ENCODE data around the gene DUSP7. TPM values are rescaled to one million over a fixed set of nuclear protein-coding genes. Genes with fewer than 3 reads are reported as not detected.

Gene DUSP7
- polyA plus RNA-seq, 1 of the 3 experiments (the other 2 are of a cell fraction), result 25.8 TPM

GRCh38 chr3:52084954-52085680 lies 28.7 kb upstream of the DUSP7 start (continued):
- TF ChIP-seq SIN3A (IDR thresholded peaks at IDR 0.05; ENCODE audit: borderline replicate concordance, low read depth, low read length), result no peak
- no peak for TF ChIP-seq JUND (IDR thresholded peaks at IDR 0.05)
- TF ChIP-seq CTCF (IDR thresholded peaks at IDR 0.05), result 0 out of 2 replicates have a peak, but pooled peaks have one; percentile 9
- TF ChIP-seq EP300 (IDR thresholded peaks at IDR 0.05; ENCODE audit: borderline replicate concordance in 1 of 2, low read depth in 1 of 2, low read length in 1 of 2), result no peak
- TF ChIP-seq TEAD4 (IDR thresholded peaks at IDR 0.05; ENCODE audit: borderline replicate concordance, insufficient read depth), result no peak
- TF ChIP-seq FOXJ3 (CRISPR knock-in tag; IDR thresholded peaks at IDR 0.05), result no peak
- no peak for TF ChIP-seq RXRA (IDR thresholded peaks at IDR 0.05; ENCODE audit: borderline replicate concordance, low read depth)
- TF ChIP-seq EZH2phosphoT487 (IDR thresholded peaks at IDR 0.05; ENCODE audit: borderline replicate concordance, low read depth), result no peak
- TF ChIP-seq NFIC (IDR thresholded peaks at IDR 0.05; ENCODE audit: borderline replicate concordance), result no peak

GRCh38 chr3:52084216-52084945 lies 28.0 kb upstream of the DUSP7 start:
- H3K27ac ChIP-seq (ENCODE audit: low read depth in 2 of 2, low read length in 1 of 2), result no peak overlapping the region; a peak in 1 of 4 replicates
- no peak overlapping the region for H3K4me2 ChIP-seq
- no peaks in the 10 kb centered on the region for H3K9me2 ChIP-seq
- H4K20me1 ChIP-seq (ENCODE audit: insufficient read depth), result no peaks in the 10 kb centered on the region
- no peak overlapping the region for H3K9ac ChIP-seq
- no peaks in the 10 kb centered on the region for H3K36me3 ChIP-seq (replicated peaks in 1 of 2; ENCODE audit: control insufficient read depth in 1 of 2, insufficient read depth in 2 of 2, low read length in 1 of 2)
- CTCF ChIA-PET, result interaction anchor here (0.7 to 3.3 kb wide), 8 partner anchors 21 to 82 kb away, joined by 3 to 13 read pairs (median 8); no protein-coding TSS in a partner anchor
- POLR2A ChIA-PET, result interaction anchor here (1.2 kb wide), 1 partner anchor 15 kb away, joined by 3 read pairs; no protein-coding TSS in a partner anchor
- peaks cover 4 to 27% of the 10 kb centered on the region in 2 experiments for H3K4me1 ChIP-seq (ENCODE audit: control insufficient read depth in 1 of 2, insufficient read depth in 2 of 2, low read depth in 1 of 2, low read length in 1 of 2)
- no peaks in the 10 kb centered on the region for H3K79me2 ChIP-seq (ENCODE audit: insufficient read depth)
- 95% methylated on average over 7 of the region's 9 CpGs for WGBS (ENCODE audit: low lambda C conversion rate)
- H3K4me3 ChIP-seq (ENCODE audit: low read depth in 2 of 2, low read length in 1 of 2), result no peak overlapping the region
- no peak for DNase-seq
- no peak overlapping the region for H2AFZ ChIP-seq (ENCODE audit: low read depth)
- H3F3A ChIP-seq (replicated peaks; ENCODE audit: insufficient read depth), result peaks cover 4% of the 10 kb centered on the region
- H3K27me3 ChIP-seq (ENCODE audit: insufficient read depth), result no peaks in the 10 kb centered on the region
- H3K9me3 ChIP-seq, result no peaks in the 10 kb centered on the region
- TF ChIP-seq IRF3 (IDR thresholded peaks at IDR 0.05; ENCODE audit: low read depth, low read length), result no peak
- TF ChIP-seq ELF1 (IDR thresholded peaks at IDR 0.05), result no peak
- TF ChIP-seq POLR2AphosphoS5 (IDR thresholded peaks at IDR 0.05; ENCODE audit: low read depth, low read length), result no peak
- TF ChIP-seq NRF1 (IDR thresholded peaks at IDR 0.05; ENCODE audit: low read depth, low read length), result no peak
- TF ChIP-seq YY1 (IDR thresholded peaks at IDR 0.05; ENCODE audit: low read depth), result no peak
- TF ChIP-seq MAX (IDR thresholded peaks at IDR 0.05; ENCODE audit: low read depth), result no peak
- no peak for TF ChIP-seq RFX5 (IDR thresholded peaks at IDR 0.05; ENCODE audit: low read length)
- no peak for TF ChIP-seq FOSL2 (IDR thresholded peaks at IDR 0.05; ENCODE audit: borderline replicate concordance, low read depth)
- no peak for TF ChIP-seq NFIC (IDR thresholded peaks at IDR 0.05; ENCODE audit: borderline replicate concordance)
- TF ChIP-seq REST (IDR thresholded peaks at IDR 0.05; ENCODE audit: low read depth, low read length), result no peak
- TF ChIP-seq GABPA (IDR thresholded peaks at IDR 0.05; ENCODE audit: low read depth), result no peak
- TF ChIP-seq RCOR1 (IDR thresholded peaks at IDR 0.05; ENCODE audit: low read length), result no peak
- no peak for TF ChIP-seq FOXJ3 (CRISPR knock-in tag; IDR thresholded peaks at IDR 0.05)
- TF ChIP-seq CTCF (IDR thresholded peaks at IDR 0.05), result no peak
